ENCODE data around the gene KRT20.
"Not testable (repeated sequence)": the region's sequence is repeated elsewhere in the genome, so short reads cannot be mapped to it uniquely, and the experiment has no call there.

The KRT20 gene, protein sequence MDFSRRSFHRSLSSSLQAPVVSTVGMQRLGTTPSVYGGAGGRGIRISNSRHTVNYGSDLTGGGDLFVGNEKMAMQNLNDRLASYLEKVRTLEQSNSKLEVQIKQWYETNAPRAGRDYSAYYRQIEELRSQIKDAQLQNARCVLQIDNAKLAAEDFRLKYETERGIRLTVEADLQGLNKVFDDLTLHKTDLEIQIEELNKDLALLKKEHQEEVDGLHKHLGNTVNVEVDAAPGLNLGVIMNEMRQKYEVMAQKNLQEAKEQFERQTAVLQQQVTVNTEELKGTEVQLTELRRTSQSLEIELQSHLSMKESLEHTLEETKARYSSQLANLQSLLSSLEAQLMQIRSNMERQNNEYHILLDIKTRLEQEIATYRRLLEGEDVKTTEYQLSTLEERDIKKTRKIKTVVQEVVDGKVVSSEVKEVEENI

GRCh38 chr17:40884708-40885512 lies at the start of gene KRT20:
TSS of gene KRT20 (minus strand) at chr17:40885242. CDS start at chr17:40885185, 57 bp downstream.
- intact Hi-C loops (cut with DNase I): no loop called here
- no peak for DNase-seq

DNA sequence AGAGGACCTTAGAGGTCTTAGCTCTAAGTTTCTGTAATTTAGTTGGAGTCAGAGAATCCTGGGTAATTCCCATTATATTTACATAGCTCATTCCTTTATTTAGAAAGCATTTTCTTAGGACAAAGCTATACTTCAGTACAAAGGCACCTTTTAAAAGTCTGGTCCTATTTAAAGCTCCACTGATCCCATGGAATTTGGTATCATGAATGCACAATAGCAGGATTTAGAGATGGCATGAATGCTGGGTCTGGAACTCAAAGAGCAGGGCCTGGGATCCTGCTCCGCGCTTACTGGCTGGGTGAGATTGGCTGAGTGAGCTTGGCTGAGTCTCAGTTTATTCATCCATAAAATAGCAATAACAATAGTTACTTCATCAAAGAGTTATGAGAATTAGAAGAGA lies 47.6 kb upstream of the KRT20 start:
- intact Hi-C loops (cut with DNase I): no loop called here
- DNase-seq: no peak

GRCh38 chr17:40931311-40931710 lies 46.3 kb upstream of the KRT20 start:
- no peak for DNase-seq
- intact Hi-C loops (cut with DNase I): no loop called here

DNA sequence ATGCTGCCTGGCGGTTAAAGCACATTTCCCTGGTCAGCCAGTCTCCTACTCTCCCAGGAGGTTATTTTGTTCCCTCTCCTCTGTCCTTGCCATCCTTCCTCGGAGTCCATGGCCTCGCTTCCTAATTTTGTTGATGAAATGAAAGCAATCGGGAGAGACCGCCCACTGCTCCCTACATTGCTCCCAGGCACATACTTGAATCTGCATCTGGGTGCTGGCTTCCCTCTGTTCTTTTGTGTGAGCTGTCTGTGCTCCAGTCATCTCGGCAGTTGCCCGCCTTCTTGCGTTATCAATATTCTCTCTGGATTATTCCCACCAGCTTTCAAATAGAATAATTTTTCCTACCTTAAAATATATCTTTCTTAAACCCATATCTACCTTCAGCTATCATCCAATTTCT lies 41.3 kb upstream of the KRT20 start:
- DNase-seq: peak in 26 of 42 donors; percentile 4 to 71 (median 36)
- intact Hi-C loops (cut with DNase I): no loop called here

- peak in 26 of 42 donors; percentile 15 to 81 (median 46) for DNase-seq
- intact Hi-C loops (cut with DNase I): no loop called here
Observed at GRCh38 chr17:40922239-40922638, 37.2 kb upstream of the KRT20 start.

DNA sequence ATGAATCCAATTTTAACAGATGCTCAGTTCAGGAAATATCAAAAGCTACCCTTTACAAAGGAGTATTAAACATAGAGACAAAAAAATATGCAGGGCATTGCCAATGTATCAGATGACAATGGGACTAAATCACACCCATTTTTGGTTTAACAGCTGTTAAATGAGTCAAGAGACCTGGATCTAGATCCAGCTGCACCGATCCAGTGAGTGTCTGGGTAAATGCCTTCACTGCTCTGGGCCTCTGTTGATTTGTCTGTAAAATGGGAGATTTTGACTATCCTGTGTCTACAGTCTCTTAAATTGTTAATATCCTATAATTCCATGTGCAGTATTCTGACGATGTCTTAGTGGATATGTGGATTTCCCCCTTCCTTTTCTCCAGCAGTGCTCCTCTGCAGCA lies 36.0 kb upstream of the KRT20 start:
- DNase-seq: no peak
- intact Hi-C loops (cut with DNase I): no loop called here

DNA sequence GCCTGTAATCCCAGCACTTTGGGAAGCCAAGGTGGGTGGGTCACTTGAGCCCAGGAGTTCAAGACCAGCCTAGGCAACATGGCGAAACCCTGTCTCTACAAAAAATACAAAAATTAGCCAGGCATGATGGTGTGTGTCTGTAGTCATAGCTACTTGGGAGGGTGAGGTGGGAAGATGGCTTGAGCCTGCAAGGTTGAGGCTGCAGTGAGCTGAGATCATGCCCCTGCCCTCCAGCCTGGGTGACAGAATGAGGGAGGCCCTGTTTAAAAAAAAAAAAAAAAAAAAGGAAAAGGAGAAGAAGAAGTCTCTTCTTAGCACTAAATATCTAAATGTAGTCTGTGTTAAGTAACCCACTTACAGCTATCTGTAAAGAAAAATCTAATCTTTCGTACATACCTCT lies 32.1 kb upstream of the KRT20 start:
- DNase-seq: not testable (repeated sequence)
- intact Hi-C loops (cut with DNase I): loop anchor here (10.0 kb wide), 1 partner anchor 748 kb away; no protein-coding TSS in a partner anchor

DNA sequence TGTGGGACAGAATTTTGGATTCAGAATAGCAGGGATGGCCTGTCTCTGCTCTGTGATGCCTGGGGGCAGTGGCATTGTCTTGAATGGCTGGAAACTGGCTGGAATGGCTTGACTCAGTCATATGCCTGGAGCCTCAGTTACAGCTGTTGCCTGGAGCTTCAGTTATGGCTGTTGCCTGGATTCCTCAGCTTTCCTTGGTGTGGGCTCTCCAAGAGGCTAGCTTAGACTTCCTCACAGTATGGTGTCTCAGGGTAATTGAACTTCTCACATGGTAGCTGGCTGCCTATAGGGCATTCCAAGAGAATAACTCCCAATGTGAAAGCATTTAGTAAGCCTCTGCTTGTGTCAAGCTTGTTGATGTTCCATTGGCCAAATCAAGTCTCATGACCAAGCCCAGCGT lies 31.3 kb upstream of the KRT20 start:
- intact Hi-C loops (cut with DNase I): loop anchor here (10.0 kb wide), 1 partner anchor 748 kb away; no protein-coding TSS in a partner anchor
- no peak for DNase-seq

DNA sequence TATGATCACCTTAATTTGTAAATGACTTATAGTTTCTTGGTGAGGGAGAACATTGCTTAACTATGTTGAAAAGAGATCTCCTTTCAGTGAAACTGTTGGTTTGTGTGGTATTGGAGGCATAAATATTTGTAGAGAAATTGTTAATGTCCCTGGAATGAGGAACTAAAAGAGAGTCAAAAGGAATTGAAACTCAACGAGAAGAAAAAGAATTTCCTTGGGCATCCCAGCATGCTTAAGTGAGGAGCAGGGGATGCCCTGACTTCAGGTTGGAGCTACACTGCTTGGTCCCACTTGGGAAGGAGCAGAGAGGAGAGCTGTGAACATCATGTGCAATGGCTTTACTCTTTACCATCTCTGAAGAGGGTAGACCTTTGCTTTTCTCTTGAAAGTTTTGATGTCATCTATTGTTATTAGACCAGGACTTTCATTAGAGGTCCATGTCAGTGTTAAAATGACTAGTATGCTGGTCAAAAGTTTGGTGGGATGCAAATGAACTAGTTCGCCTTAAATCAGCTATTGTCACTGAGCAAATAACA lies 30.7 kb upstream of the KRT20 start:
- no peak for DNase-seq
- intact Hi-C loops (cut with DNase I): loop anchor here (10.0 kb wide), 1 partner anchor 749 kb away; no protein-coding TSS in a partner anchor

DNA sequence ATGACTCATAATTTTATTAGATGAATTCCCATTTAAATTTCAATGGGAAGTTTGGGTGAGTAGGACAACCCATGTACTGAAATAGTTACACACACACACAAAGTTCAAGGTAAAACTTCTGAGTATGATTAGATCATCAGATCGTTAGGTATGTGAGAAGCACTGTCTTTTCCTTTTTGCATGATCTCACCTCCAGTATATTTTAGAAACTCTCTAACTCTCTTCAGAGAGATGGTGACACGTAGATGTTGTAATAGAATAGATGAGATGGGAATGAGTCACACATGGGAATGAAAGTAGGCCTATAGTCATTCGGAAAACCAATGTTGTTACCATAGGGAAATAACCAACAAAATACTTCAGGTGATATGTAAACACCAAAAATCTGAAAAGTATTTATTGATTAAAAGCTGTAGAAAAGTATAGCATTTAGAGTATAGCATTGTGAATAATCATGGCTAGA lies 30.2 kb upstream of the KRT20 start:
- DNase-seq: no peak
- intact Hi-C loops (cut with DNase I): loop anchor here (10.0 kb wide), 1 partner anchor 750 kb away; no protein-coding TSS in a partner anchor

GRCh38 chr17:40914075-40914855 lies 29.2 kb upstream of the KRT20 start:
- intact Hi-C loops (cut with DNase I): loop anchor here (10.0 kb wide), 1 partner anchor 751 kb away; no protein-coding TSS in a partner anchor
- DNase-seq: no peak

DNA sequence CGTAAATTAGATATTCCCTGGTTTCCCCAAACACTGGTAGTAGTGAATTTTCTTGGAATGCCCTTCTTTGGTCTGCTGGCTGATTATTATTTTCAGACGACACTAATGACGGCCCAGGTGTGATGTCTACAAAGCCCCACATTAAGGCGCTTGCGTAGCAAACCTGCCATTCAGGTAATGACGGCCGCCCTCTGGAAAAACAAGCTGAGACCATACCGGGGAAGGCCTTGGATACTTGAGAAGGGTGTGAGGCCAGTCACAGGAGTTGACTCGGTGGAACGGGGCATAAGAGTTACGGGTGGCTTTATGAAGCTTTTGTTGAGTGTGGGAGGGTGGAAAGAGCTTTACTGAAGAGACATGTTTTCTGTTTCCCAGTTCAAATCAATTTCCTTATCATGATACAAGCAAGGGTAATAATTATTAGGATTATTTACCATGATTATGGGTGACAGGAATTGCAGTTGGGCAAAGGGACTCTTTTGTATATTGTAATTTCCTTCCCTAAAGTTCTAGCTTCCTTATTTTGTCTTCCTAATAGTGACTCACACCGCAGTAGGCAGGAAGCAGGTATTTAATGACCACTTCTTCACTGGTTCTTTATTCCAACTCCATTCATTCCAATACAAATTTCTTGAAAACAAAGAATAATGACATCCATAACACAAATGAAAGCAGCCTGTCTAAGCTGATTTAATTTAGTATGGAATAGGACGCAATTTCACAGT lies 27.6 kb upstream of the KRT20 start:
- no peak for DNase-seq
- intact Hi-C loops (cut with DNase I): loop anchor here (10.0 kb wide), 1 partner anchor 752 kb away; no protein-coding TSS in a partner anchor

- intact Hi-C loops (cut with DNase I): loop anchor here (10.0 kb wide), 1 partner anchor 754 kb away; no protein-coding TSS in a partner anchor
- DNase-seq: no peak
Observed at GRCh38 chr17:40910441-40910841, 25.4 kb upstream of the KRT20 start.

DNA sequence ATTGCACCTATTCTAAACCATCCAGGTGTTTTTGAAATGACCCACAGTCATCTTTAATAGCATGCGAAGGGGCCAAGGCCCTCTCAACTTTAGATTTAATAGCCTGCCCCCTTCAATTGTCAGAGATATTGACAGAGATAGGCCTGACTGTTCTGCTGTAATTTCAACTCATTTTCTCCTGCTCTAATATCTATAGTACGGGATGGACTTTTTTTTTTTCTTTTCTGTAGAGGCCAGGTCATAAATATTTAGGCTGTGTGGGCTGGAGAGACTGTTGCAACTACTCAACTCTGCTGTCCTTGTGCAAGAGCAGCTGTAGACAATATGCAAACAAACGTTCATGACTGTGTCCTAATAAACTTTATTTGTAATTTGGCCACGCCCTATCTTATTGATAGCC lies 24.7 kb upstream of the KRT20 start:
- intact Hi-C loops (cut with DNase I): loop anchor here (5.0 to 10.0 kb wide), 3 partner anchors 413 to 755 kb away; no protein-coding TSS in a partner anchor
- DNase-seq: no peak

DNA sequence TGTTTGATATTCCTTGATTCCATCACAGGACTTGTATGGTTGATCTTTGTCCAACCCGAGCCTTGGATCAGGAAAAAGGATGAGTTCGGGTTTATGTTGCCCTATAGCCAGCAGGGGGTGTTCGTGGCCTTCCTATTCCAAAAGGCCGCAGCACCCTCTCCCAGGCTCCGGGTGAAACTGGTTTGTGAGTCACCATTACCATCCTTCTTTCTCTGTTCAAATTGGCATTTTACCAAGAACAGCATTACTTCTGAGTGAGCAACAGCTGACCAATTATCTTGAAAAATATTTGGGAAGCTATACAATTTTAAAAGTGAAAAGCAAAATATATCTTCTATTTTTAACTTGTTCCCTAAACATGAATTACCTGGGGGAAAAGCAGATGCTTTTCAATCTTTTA lies 24.3 kb upstream of the KRT20 start:
- intact Hi-C loops (cut with DNase I): loop anchor here (5.0 kb wide), 2 partner anchors 413 to 638 kb away; no protein-coding TSS in a partner anchor
- peak; percentile 41 to 90 (median 77) for DNase-seq

DNA sequence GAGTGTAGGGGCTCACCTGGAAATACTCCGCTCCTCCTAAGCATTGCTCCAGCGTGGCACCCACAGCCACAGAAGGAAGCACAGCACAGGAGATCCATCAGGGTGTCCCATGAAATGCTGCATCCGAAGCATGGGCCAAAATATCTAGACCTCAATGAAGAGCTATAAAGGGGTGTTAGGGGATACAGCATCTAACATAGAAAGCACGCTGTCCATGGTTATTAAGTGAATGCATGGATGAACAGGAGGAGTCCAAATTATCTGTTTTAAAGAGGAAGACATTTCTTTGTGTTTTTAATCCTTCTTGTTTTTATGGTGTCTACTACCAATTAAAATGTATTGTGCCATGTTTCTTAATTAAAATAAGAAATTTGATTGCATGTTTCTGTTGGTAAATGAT lies 21.6 kb upstream of the KRT20 start:
- no peak for DNase-seq
- intact Hi-C loops (cut with DNase I): loop anchor here (5.0 kb wide), 2 partner anchors 416 to 641 kb away; no protein-coding TSS in a partner anchor

- intact Hi-C loops (cut with DNase I): loop anchor here (5.0 kb wide), 2 partner anchors 417 to 642 kb away; no protein-coding TSS in a partner anchor
- DNase-seq: no peak
Observed at GRCh38 chr17:40905370-40905769, 20.3 kb upstream of the KRT20 start.
